GM12878 (cell line): ENCODE results near the gene UTF1. TPM values are rescaled to one million over a fixed set of nuclear protein-coding genes. Genes with fewer than 3 reads are reported as not detected.

Source experiments
- ATAC-seq: fragments of 200-7000 bp; cut with Tn5 transposase; 3 replicates; pipeline ENCODE4 v1.9.1; 2020; ENCODE audit warnings: mild to moderate bottlenecking, moderate library complexity
- BruUV-seq: library from RNA; stranded (reverse); fragments of 400-500 nt; replicated peaks from 2 replicates; lab custom pipeline; 2021; lab: Mats Ljungman, UMichigan
- CTCF ChIA-PET: fragments of 300-600 bp; sonication (Branson Sonifier 250); formaldehyde crosslinking; extraction: SDS; loops from one replicate; lab custom pipeline; 2021; ENCODE audit warnings: inconsistent platforms; lab: Yijun Ruan, JAX
- POLR2A ChIA-PET: fragments of 350-600 bp; formaldehyde crosslinking; extraction: SDS; loops from one replicate; lab custom pipeline; 2021; ENCODE audit warnings: inconsistent platforms; lab: Charles Lee
- RAD21 ChIA-PET: fragments of 300-600 bp; sonication (Branson Sonifier 250); formaldehyde crosslinking; loops from one replicate; lab custom pipeline; 2023; ENCODE audit warnings: antibody characterized with exemption; ENCODE audit not compliant: unreplicated experiment; lab: Charles Lee
- SMC1A ChIA-PET: fragments of 300-600 bp; sonication (Branson Sonifier 250); formaldehyde crosslinking; loops from one replicate; lab custom pipeline; 2023; ENCODE audit not compliant: unreplicated experiment, uncharacterized antibody; lab: Charles Lee
- DNase-seq: peaks from one replicate; pipeline ENCODE4 v3.0.0-alpha.2; 2011; ENCODE audit warnings: low read depth, low spot score
- FAIRE-seq: peaks from 3 replicates; lab custom pipeline; 2011; peaks lifted over from hg19 to GRCh38; lab: Jason Lieb, UNC
- H2AFZ ChIP-seq: 2 replicates; pipeline ENCODE4 v1.6.0; 2011; ENCODE audit warnings: low read depth, low read length, control low read depth; ENCODE audit not compliant: control insufficient read depth
- H3K27ac ChIP-seq: 2 replicates; pipeline ENCODE4 v1.5.1; 2011; ENCODE audit warnings: control low read depth; ENCODE audit not compliant: control insufficient read depth, insufficient read depth
- H3K27me3 ChIP-seq, 2 experiments: replicated peaks in 1 of 2; 2 replicates each; pipeline versions ENCODE4 v1.6.0 to v1.6.1; 2011; ENCODE audit warnings: low read length in 1 of 2; ENCODE audit not compliant: control insufficient read depth in 2 of 2, insufficient read depth in 2 of 2
- H3K36me3 ChIP-seq, 2 experiments: 2 replicates each; pipeline ENCODE4 v1.5.1; 2011; ENCODE audit warnings: low read length in 1 of 2; ENCODE audit not compliant: control insufficient read depth in 2 of 2, insufficient read depth in 2 of 2
- H3K4me1 ChIP-seq: 2 replicates; pipeline ENCODE4 v1.6.1; 2011; ENCODE audit warnings: mild to moderate bottlenecking, low read length, moderate library complexity, mixed read lengths; ENCODE audit not compliant: control insufficient read depth, insufficient read depth
- H3K4me2 ChIP-seq: 2 replicates; pipeline ENCODE4 v1.6.0; 2011; ENCODE audit warnings: control low read depth; ENCODE audit not compliant: control insufficient read depth, insufficient read depth
- H3K4me3 ChIP-seq: fragments of 200-600 bp; sonication (generic); 2 replicates; pipeline ENCODE4 v1.5.1; 2016
- H3K79me2 ChIP-seq: 2 replicates; pipeline ENCODE4 v1.6.0; 2011; ENCODE audit warnings: low read length; ENCODE audit not compliant: control insufficient read depth, insufficient read depth
- H3K9ac ChIP-seq: 2 replicates; pipeline ENCODE4 v1.8.0; 2011; ENCODE audit warnings: low read length, control low read depth, mixed read lengths; ENCODE audit not compliant: control insufficient read depth, insufficient read depth
- H3K9me3 ChIP-seq: replicated peaks from 3 replicates; pipeline ENCODE4 v1.5.1; 2011; ENCODE audit warnings: mild to moderate bottlenecking, low read length; ENCODE audit not compliant: control insufficient read depth, insufficient read depth
- H4K20me1 ChIP-seq: 2 replicates; pipeline ENCODE4 v1.6.0; 2011; ENCODE audit not compliant: control insufficient read depth, insufficient read depth
- PRDM15 ChIP-seq: fragments of 450-650 bp; formaldehyde crosslinking; IDR thresholded peaks from 2 replicates; pipeline ENCODE4 v1.4.0; 2020; ENCODE audit warnings: mild to moderate bottlenecking, moderate library complexity
- USF1 ChIP-seq: IDR thresholded peaks from 2 replicates; pipeline ENCODE4 v1.6.1; 2011; ENCODE audit warnings: borderline replicate concordance, low read depth, mild to moderate bottlenecking, moderate library complexity, mixed read lengths, low read length; ENCODE audit not compliant: insufficient read depth; ENCODE audit errors: extremely low read length
- YBX1 ChIP-seq: fragments of 450-650 bp; IDR thresholded peaks from 2 replicates; pipeline ENCODE4 v1.6.1; 2016; ENCODE audit warnings: antibody characterized with exemption
- WGBS: methylation state at CpG from one replicate; pipeline ENCODE4 v1.1.6; 2016; ENCODE audit warnings: low lambda C conversion rate; ENCODE audit not compliant: insufficient replicate concordance, insufficient coverage; ENCODE audit errors: missing lambda C conversion rate; 5-methylcytosine and 5-hydroxymethylcytosine counted together
- in situ Hi-C: fragments of 300-500 bp; cut with MboI; formaldehyde crosslinking; loops from 9 replicates; pipeline ENCODE4 v1.14.3; 2018; ENCODE audit warnings: mixed read lengths
- intact Hi-C: fragments of 100-400 bp; cut with micrococcal nuclease; formaldehyde crosslinking; loops from one replicate; pipeline ENCODE4 v1.14.2; 2022; ENCODE audit not compliant: unreplicated experiment
- polyA plus RNA-seq, 11 experiments: library from polyadenylated mRNA; depleted of rRNA in 4 of 11; unstranded in 6 of 11; stranded (reverse) in 5 of 11; fragments of >200 nt; fragmentation: Nextera tagmentation in 4 of 11; fragmentation: Illumina TruSeq in 1 of 11; extraction: Ambion mirVana in 4 of 11; extraction: Trizol in 1 of 11; gene quantifications; 1 replicate in 1 of 11; 2 replicates in 10 of 11; pipeline versions ENCODE4 v1.2.1 to v1.2.3, GENCODE V29; 2011 to 2016; ENCODE audit warnings: inconsistent platforms in 2 of 11, missing spikeins in 2 of 11, low read depth in 1 of 11
- total RNA-seq, 4 experiments: library from RNA; depleted of rRNA in 3 of 4; stranded (reverse); fragments of >200 nt in 3 of 4; fragmentation: Illumina TruSeq in 1 of 4; extraction: Trizol in 1 of 4; gene quantifications; 2 replicates each; pipeline versions ENCODE4 v1.2.1 to v1.2.3, GENCODE V29; 2013 to 2021

Gene UTF1
- total and polyA plus RNA-seq, 10 of the 15 experiments (the other 5 are each of a cell fraction or from before 2014, with no cell fraction given), result not detected

GRCh38 chr10:133257489-133258065 lies 27.6 kb downstream of the UTF1 start (continued):
- TF ChIP-seq YBX1, result no peak

GRCh38 chr10:133258066-133258817 lies 28.2 kb downstream of the UTF1 start:
- Histone ChIP-seq H4K20me1 (no peaks in the 10 kb centered on the region), H3K4me1 (peaks cover 30% of the 10 kb centered on the region), H3K9me3 (no peaks in the 10 kb centered on the region), H3K36me3 (peaks cover 0 to 1% of the 10 kb centered on the region in 2 experiments; a peak in 1 of 4 replicates), H3K4me3 (no peak overlapping the region), H3K79me2 (no peaks in the 10 kb centered on the region), H2AFZ (peak overlapping the region; percentile 63; the same call in 1 of the 2 replicates), H3K4me2 (no peak overlapping the region), H3K27me3 (no peaks in the 10 kb centered on the region), H3K9ac (no peak overlapping the region), H3K27ac (no peak overlapping the region)
- no peak for DNase-seq
- in situ Hi-C loops (no loop called here), intact Hi-C loops (no loop called here)
- ChIA-PET SMC1A (no interaction called here), RAD21 (interaction anchor here (1.6 kb wide), 1 partner anchor 18 kb away, joined by 3 read pairs; the partner anchor contains the start of gene ADAM8), POLR2A (interaction anchor here (1.8 kb wide), 1 partner anchor 17 kb away, joined by 7 read pairs; no protein-coding TSS in a partner anchor), CTCF (interaction anchor here (0.7 to 2.2 kb wide), 6 partner anchors 17 to 60 kb away, joined by 3 to 12 read pairs (median 5); no protein-coding TSS in a partner anchor)
- FAIRE-seq, result no peak
- 37% methylated on average over 21 of the region's 21 CpGs for WGBS
- TF ChIP-seq USF1, result no peak
- no peak for TF ChIP-seq PRDM15 (CRISPR knock-in tag)
- no TSS peak for BruUV-seq
- peak; percentile 1; the same call in 2 of the 3 replicates for ATAC-seq
